GM10248 (cell line): Measurements from ENCODE around the gene TNNT3.

Source experiments
- CTCF ChIA-PET: fragments of 300-600 bp; sonication (Branson Sonifier 250); formaldehyde crosslinking; extraction: SDS; loops from one replicate; lab custom pipeline; 2021; ENCODE audit warnings: antibody characterized with exemption; lab: Yijun Ruan, JAX
- POLR2A ChIA-PET: fragments of 350-650 bp; sonication (Branson Sonifier 250); formaldehyde crosslinking; extraction: SDS; loops from one replicate; lab custom pipeline; 2020; ENCODE audit warnings: antibody characterized with exemption; lab: Yijun Ruan, JAX
- DNase-seq: peaks from one replicate; pipeline ENCODE4 v3.0.0; 2012; ENCODE audit errors: extremely low spot score
- TF ChIP-seq, protein P1 (sequence below): IDR thresholded peaks from 2 replicates; pipeline ENCODE4 v1.5.1; 2012; ENCODE audit warnings: mild to moderate bottlenecking, low read depth; ENCODE audit errors: extremely low read depth, missing control alignments, control extremely low read depth

The TNNT3 gene

DNA sequence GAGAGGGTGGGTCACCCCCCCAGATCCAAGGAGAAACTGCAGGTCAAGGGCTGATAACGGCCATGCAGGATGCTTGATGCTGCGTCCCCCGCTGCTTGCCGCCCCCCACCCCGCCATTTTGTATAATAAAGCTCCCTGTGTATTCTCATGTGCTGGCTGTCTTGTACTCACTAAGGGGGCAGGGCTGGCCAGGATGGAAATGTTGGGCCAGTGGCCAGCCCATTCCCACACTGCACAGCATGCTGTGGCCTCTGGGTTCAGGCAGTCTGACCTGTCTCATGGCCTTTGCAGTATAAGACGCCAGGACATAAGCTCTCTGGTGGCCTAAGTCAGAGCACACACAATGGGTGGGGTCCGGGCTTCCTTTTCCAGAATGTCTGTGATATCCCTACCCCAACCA lies 27.4 kb upstream of the TNNT3 start:
- POLR2A ChIA-PET, result interaction anchor here (0.8 kb wide), 1 partner anchor 10 kb away, joined by 3 read pairs; no protein-coding TSS in a partner anchor
- TF ChIP-seq, protein P1, sequence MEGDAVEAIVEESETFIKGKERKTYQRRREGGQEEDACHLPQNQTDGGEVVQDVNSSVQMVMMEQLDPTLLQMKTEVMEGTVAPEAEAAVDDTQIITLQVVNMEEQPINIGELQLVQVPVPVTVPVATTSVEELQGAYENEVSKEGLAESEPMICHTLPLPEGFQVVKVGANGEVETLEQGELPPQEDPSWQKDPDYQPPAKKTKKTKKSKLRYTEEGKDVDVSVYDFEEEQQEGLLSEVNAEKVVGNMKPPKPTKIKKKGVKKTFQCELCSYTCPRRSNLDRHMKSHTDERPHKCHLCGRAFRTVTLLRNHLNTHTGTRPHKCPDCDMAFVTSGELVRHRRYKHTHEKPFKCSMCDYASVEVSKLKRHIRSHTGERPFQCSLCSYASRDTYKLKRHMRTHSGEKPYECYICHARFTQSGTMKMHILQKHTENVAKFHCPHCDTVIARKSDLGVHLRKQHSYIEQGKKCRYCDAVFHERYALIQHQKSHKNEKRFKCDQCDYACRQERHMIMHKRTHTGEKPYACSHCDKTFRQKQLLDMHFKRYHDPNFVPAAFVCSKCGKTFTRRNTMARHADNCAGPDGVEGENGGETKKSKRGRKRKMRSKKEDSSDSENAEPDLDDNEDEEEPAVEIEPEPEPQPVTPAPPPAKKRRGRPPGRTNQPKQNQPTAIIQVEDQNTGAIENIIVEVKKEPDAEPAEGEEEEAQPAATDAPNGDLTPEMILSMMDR, result no peak
- CTCF ChIA-PET, result interaction anchor here (1.7 to 2.5 kb wide), 2 partner anchors 10 to 25 kb away, joined by 9 to 17 read pairs; no protein-coding TSS in a partner anchor

DNA sequence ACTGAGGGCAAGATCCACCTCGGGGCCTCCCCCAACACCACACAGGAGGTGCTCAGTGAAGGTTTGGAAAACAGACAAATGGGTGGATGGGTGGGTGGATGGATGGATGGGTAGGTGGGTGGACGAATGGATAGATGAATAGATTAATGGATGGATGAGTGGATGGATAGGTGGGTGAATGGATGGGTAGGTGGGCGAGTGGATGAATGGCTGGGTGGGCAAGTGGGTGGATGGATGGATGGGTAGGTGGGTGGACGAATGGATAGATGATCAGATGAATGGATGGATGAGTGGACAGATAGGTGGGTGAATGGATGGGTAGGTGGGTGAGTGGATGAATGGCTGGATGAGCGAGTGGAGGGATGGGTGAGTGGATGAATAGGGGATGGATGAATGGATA lies 26.9 kb upstream of the TNNT3 start:
- CTCF ChIA-PET, result interaction anchor here (1.7 to 2.5 kb wide), 2 partner anchors 10 to 24 kb away, joined by 9 to 17 read pairs; no protein-coding TSS in a partner anchor

More for the DNA sequence above, 27.4 kb upstream of the TNNT3 start:
- peak; percentile 13 for DNase-seq

DNA sequence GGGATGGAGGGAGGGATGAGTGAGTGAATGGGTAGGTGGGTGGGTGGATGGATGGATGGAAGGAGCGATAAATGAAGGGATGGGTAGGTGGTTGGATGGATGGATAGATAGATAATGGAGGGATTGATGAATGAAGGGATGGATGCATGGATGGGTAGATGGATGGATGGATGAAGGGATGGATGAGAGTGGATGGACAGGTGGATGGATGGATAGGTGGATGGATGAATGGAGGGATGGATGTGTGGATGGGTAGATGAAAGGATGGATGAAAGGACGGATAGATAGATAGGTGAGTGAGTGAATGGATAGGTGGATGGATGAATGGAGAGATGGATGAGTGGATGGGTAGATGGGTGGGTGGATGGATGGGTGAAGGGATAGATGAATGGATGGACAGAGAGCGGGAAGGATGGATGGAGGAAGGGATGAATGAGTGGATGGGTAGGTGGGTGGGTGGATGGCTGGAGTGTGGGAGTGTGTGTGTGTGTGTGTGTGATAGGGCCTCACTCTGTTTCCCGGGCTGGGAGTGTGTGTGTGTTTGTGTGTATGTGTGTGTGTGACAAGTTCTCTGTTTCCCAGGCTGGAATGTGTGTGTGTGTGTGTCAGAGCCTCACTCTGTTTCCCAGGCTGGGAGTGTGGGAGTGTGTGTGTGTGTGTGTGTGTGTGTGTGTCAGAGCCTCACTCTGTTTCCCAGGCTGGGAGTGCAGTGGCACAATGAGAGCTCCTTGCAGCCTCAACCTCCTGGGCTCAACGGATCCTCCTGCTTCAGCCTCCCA lies 25.7 kb upstream of the TNNT3 start:
- ChIA-PET POLR2A (no interaction called here), CTCF (interaction anchor here (0.9 to 2.5 kb wide), 2 partner anchors 11 to 54 kb away, joined by 3 to 13 read pairs; no protein-coding TSS in a partner anchor)
- TF ChIP-seq, protein P1, result no peak
- no peak for DNase-seq

More for the DNA sequence above, 26.9 kb upstream of the TNNT3 start:
- no peak for DNase-seq
- TF ChIP-seq, protein P1, result no peak
- POLR2A ChIA-PET, result no interaction called here

DNA sequence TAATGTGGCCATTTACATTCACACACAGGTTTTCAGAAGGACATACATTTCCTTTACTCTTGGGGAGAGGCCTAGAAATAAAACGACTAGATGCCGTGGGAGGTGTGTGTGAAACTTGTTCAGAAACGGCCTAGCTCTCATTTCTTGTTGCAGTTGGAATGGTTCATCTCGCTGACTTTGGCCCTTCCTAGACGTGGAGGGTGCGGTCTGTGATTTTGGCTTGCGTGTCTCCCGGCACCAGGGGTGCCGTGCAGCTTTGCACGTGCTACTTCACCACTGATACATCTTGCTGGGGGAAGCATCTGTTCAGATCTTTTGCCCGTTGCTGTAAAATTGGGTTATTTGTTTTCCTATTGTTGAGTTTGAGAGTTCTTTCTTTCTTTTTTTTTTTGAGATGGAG lies 24.7 kb upstream of the TNNT3 start:
- TF ChIP-seq, protein P1, result no peak
- ChIA-PET POLR2A (interaction anchor here (0.7 kb wide), 1 partner anchor 11 kb away, joined by 3 read pairs; no protein-coding TSS in a partner anchor), CTCF (interaction anchor here (0.9 to 4.8 kb wide), 4 partner anchors 12 to 53 kb away, joined by 3 to 34 read pairs (median 8); no protein-coding TSS in a partner anchor)
- peak; percentile 21 for DNase-seq

DNA sequence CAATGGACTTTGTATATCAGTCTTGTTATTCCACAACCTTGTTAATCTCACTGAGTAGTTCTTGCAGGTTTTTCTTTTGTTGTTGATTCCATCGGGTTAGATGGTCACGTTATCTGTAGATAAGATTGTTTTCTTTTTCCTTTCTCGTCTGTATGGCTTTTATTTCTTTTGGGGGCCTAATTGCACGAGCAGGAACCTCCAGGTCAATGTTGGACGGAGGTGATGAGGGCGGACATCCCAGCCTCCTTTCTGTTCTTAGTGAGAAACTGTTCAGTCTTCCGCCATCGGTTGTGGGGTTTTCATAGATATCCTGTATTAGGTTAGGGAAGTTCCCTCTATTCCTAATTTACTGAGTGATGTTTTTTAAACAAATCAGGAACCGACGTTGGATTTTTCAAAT lies 23.0 kb upstream of the TNNT3 start:
- TF ChIP-seq, protein P1, result no peak
- DNase-seq, result peak; percentile 26
- ChIA-PET POLR2A (interaction anchor here (1.9 kb wide), 1 partner anchor 46 kb away, joined by 4 read pairs; no protein-coding TSS in a partner anchor), CTCF (interaction anchor here (0.9 to 4.8 kb wide), 13 partner anchors 11 to 256 kb away, joined by 3 to 34 read pairs (median 4); partner anchors contain the start of gene LSP1)

DNA sequence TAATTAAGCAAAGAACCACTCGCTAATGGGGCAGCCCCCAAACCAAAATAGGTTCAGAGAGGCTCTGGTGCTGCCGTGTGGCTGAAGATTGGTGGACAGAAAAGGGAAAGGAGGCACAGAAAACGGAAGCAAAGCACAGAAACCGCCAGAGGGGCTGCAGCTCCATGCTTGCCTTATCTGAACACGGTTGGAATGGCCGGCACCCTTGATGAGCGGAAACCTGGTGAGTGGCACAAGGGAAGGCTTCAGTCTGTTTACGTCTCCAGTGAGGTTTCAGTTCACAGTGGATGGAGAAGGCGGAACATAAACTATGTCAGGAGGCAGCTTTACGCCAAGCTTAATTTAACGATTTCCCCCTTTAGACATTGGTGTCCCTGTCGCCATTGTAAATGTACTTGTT lies 22.6 kb upstream of the TNNT3 start:
- CTCF ChIA-PET, result interaction anchor here (0.9 to 4.8 kb wide), 9 partner anchors 10 to 254 kb away, joined by 3 to 34 read pairs (median 10); partner anchors contain the start of gene LSP1
- TF ChIP-seq, protein P1, result peak; percentile 37

More for the DNA sequence above, 22.6 kb upstream of the TNNT3 start:
- DNase-seq, result peak; percentile 66
- POLR2A ChIA-PET, result interaction anchor here (1.9 kb wide), 1 partner anchor 46 kb away, joined by 4 read pairs; no protein-coding TSS in a partner anchor
